GM21528 (cell line): ENCODE data around the gene CDC42BPA.
A peak's percentile ranks its signal among the peaks of the same experiment; 100 is the strongest.

ENCODE experiments used
- ATAC-seq: cut with Tn5 transposase; IDR thresholded peaks from one replicate; pipeline ENCODE4 v1.9.1; 2021; ENCODE audit warnings: mild to moderate bottlenecking, moderate library complexity; ENCODE audit not compliant: unreplicated experiment, low FRiP score

Gene CDC42BPA

DNA sequence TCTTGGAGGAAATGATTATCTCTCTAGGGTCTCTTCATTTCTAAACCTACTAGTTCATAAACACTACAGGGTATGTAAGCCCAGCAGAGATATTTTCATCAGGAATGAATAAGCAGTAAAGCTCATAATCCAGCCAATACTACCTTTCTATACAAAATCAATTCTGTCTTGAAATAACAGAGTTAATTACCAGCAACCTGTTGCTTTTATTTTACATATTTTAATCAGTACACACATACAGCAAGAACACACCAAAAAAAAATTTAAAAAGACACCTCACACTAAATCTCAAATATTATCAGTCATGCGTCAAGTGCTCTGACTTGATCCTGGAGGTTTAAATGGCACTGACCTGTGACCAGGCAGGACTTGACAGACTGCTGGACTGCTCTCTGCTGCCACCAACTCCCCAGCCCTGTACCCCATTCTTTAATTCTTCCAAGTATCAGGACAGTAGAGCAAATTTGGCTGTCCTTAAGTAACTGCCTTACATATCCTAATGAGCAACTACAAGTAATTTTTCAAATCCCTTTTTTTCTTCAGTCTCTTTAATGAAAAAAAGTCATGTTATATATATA is 98.5 kb downstream of the CDC42BPA start:
- ATAC-seq = no peak

GRCh38 chr1:227218870-227219573 is 99.3 kb downstream of the CDC42BPA start:
- no peak for ATAC-seq

GRCh38 chr1:227215863-227216510 is 102.3 kb downstream of the CDC42BPA start:
- no peak for ATAC-seq

DNA sequence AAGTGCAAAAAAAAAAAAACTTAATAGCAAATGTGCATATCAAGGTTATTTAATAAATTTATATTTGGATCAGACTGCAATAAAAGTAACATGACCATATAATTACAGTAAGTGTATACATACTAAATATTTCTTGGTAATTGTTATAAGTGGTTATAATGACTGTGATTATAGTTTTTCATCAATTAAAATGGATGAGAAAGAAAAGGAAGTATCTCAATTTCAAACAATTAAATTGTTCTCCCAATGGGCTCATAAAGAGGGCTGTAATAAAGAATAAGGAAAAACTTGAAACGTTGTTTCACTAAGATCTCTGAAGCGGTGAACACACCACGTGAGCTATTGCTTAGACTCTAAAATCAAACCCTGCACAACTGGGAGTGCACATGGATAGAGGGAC is 104.1 kb downstream of the CDC42BPA start:
- no peak for ATAC-seq

- no peak for ATAC-seq
Observed at GRCh38 chr1:227213426-227213825, 104.9 kb downstream of the CDC42BPA start.

GRCh38 chr1:227212164-227212563 is 106.1 kb downstream of the CDC42BPA start:
- no peak for ATAC-seq

- no peak for ATAC-seq
Observed at GRCh38 chr1:227210604-227211003, 107.7 kb downstream of the CDC42BPA start.

DNA sequence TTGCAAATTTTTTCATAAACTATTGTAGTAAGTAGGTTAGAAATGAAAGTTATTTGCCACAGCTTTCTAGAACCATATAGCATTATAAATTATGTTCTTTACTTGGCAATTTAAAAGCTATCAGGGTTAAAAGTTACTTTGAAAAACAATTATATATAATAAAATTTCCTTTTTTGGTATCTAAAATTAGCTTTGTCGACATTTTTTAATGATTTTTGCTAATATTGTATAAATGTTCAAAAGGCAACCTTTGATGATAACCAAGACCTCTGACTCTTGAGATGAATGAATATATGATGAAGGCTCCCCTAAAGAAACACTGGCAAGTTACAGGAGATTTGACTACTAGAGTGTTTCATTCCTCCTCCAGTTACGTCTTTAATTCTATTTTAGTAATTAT is 121.2 kb downstream of the CDC42BPA start:
- ATAC-seq = no peak

DNA sequence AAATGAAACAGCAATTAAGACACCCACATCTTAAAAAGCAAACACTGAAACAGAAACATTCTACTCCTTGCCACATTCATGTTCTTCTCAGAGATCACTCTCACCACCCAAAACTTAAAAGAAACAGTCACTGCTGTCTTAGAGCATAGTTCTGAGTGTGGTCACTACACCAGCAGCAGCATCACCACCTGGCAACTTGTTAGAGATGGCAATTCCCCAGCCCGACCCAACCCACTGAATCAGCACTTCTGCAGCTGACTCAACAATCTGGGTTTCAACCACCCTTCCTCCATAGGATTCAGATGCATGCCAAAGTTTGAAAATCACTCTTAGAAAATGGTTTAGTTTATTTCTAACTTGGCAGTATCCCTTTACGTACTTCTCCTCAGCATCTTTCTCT is 126.1 kb downstream of the CDC42BPA start:
- peak; percentile 75 for ATAC-seq

GRCh38 chr1:227191607-227192006 is 126.7 kb downstream of the CDC42BPA start:
- ATAC-seq = no peak

GRCh38 chr1:227190321-227190720 is 128.0 kb downstream of the CDC42BPA start:
- no peak for ATAC-seq

- no peak for ATAC-seq
Observed at GRCh38 chr1:227185291-227185690, 133.0 kb downstream of the CDC42BPA start.

- no peak for ATAC-seq
Observed at GRCh38 chr1:227182012-227182411, 136.3 kb downstream of the CDC42BPA start.

- ATAC-seq = no peak
Observed at GRCh38 chr1:227175611-227176010, 142.7 kb downstream of the CDC42BPA start.

- no peak for ATAC-seq
Observed at GRCh38 chr1:227174164-227174563, 144.1 kb downstream of the CDC42BPA start.

- no peak for ATAC-seq
Observed at GRCh38 chr1:227170361-227171166, 147.7 kb downstream of the CDC42BPA start.

GRCh38 chr1:227169343-227169742 is 148.9 kb downstream of the CDC42BPA start:
- no peak for ATAC-seq

- ATAC-seq = no peak
Observed at GRCh38 chr1:227167276-227168101, 150.8 kb downstream of the CDC42BPA start.

DNA sequence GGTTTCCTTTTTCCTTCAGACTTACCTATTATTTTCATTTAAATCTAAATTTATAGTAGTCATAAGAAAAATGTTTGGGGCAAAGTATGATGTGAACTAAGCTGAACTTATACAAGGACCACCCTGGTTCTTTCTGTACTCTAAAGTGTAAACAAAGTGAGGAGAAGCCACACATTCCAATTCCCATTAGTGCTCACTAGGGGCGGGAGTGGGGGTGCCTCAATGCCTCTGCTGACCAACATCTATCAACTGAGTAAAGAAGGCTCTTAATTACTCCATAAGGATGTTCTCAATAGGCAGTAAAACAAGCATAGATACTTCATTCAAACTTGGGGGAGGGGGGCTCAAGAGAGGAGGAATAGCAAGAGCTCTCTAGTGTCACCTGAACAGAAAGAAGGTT is 151.7 kb downstream of the CDC42BPA start:
- ATAC-seq = no peak

DNA sequence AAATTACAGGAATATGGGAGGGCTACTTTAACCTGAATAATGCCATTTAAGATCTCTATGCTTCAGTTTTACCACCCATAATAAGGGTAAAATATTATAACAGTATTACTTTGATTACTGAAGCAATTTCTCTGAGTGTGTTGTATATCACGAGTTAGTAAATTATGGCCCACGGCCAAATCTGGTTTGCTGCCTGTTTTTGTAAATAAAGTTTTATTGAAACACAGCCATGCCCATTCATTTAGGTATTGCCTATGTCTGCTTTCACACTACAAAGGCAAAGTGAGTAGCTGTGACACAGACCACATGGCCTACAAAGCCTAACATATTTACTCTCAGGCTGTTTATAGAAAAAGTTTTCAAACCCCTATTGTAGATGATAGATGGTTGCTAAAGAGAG is 156.8 kb downstream of the CDC42BPA start:
- no peak for ATAC-seq
